Stimulated activated CD8-positive, alpha-beta memory T cell treated with anti-CD3 and anti-CD28 coated beads, Interleukin-12 subunit alpha, Interleukin-12 subunit beta, amount 100 ng/mL, for 24 hours (primary cell): ENCODE measurements around the gene LRRC32.
"Not testable (repeated sequence)": the region's sequence is repeated elsewhere in the genome, so short reads cannot be mapped to it uniquely, and the experiment has no call there.

Experiments
- DNase-seq: peaks from one replicate; pipeline ENCODE4 v3.0.0-alpha.2; 2020; ENCODE audit errors: extremely low read depth

The LRRC32 gene

DNA sequence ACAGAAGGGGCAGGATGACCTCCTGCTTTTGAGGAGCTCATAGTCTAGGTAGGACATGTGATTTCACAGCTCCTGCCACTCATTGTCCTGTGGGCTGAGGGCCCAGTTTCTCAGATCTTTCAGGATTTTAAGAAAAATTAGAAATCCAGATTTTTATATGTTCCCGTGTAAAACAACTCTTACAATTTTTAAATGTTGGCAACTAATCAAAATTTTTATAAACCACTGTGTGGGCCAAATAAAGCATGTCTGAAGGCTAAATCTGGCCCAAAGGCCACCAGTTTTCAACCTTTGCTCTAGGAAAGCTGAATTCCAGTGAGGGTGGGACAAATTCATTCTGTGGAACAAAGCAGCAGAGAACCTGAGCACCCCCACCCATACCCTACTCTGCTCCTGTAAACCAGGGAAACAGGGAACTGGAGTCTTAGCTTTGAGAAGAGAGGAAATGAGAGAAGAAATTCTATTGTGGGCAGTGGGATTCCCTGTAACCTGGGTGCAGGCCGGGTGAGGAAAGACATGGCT is 20.6 kb downstream of the LRRC32 start:
- no peak for DNase-seq

- no peak for DNase-seq
Measured at GRCh38 chr11:76649011-76649410, 21.5 kb downstream of the LRRC32 start.

GRCh38 chr11:76648061-76648460 is 22.5 kb downstream of the LRRC32 start:
- no peak for DNase-seq

- DNase-seq = no peak
Measured at GRCh38 chr11:76646882-76647534, 23.5 kb downstream of the LRRC32 start.

GRCh38 chr11:76644591-76644990 is 26.0 kb downstream of the LRRC32 start:
- no peak for DNase-seq

DNA sequence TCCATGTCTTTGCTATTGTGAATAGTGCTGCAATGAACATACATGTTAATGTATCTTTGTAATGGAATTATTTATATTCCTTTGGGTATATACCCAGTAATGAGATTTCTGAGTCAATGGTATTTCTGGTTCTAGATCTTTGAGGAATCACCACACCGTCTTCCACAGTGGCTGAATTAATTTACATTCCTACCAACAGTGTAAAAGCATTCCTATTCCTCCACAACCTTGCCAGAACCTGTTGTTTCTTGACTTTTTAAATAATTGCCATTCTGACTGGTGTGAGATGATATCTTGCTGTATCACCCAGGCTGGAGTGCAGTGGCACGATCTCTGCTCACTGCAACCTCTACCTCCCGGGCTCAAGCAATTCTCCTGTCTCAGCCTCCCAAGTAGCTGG is 26.8 kb downstream of the LRRC32 start:
- not testable (repeated sequence) for DNase-seq

DNA sequence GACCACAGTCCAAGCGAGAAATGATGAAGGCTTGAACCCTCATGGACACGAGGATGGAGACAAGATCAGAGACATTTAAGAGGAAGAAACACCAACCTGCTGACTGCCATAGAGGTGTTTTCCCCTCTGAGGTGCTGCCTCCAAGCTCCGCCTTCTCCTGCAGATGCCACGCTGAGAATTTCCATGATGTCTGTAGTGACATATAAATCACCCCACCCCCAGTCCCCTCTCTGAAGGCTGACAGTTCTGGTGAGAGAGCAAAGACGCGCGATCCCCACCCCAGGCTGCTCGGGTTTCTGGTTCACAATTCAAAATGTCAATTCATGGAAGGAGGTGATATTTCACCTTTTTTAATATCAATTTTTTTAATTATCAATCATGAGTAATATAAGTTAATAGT is 28.2 kb downstream of the LRRC32 start:
- no peak for DNase-seq

- no peak for DNase-seq
Measured at GRCh38 chr11:76641905-76642304, 28.6 kb downstream of the LRRC32 start.

GRCh38 chr11:76640501-76640900 is 30.0 kb downstream of the LRRC32 start:
- no peak for DNase-seq

- no peak for DNase-seq
Measured at GRCh38 chr11:76639621-76640020, 30.9 kb downstream of the LRRC32 start.

- no peak for DNase-seq
Measured at GRCh38 chr11:76638270-76639197, 32.0 kb downstream of the LRRC32 start.

DNA sequence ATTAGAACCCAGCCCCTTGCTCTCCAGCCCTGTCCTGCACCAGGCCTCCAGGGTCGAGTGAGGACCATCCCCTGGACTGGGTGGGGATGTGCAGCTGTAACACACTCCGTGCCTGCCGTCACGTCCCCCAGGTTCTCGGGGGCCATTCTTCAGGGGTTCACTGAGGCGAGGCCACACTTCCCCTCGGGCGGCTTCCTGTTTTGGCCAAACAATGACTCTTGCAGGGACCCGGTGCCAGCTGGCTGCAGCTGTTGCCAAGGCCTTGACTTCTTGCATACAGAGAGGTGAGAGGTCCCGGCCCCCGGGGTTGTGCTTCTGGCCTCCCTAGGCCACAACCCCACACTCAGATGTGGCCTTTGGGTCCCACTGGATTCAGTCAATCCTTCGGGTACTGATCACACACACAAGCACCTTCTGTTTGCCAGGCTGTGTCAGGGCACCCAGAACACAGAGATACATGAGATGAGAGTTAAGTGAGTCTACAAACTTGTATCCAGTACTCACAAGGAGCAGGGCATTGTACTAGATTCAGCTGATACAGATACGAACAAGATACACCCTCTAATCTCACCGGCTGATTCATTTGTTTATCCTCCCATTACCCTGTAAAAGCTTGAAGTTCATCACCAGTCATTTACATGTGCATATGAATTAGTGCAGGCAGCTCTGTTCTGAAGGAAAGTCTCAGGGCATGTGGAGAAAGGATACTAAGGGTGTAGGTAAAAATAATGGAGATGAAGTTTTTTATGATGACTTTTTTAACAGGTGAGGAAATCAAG is 32.9 kb downstream of the LRRC32 start:
- DNase-seq = no peak

DNA sequence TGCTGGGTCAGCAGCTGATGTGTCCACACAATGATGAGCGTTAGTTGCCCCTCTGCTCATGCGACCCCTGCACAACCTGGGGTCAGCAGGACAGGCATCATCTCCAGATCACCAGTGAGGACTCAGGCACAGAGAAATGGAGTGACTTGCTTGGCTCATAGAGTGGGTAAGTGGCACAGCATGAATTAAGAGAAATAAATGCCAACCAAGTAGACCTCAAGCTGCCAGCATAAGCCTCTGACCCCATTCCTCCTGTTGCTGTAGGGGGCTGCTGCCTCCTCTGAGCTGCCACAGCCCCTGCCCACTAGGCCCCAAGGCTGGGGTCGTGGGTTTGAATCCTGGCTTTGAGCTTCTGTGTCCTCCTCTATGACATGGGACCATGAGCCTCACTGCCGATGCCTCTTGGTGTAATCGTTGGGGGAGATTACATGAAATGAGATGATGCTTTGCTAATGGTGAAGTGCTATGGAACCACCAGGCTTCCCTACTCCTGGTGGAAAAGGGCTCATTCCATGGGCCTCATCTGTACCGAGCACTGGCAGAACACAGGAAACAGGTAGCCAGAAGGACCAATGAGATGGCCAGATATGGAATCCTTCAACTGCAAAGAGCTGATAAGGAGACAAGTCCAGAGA is 33.6 kb downstream of the LRRC32 start:
- DNase-seq = no peak

- DNase-seq = no peak
Measured at GRCh38 chr11:76635991-76636738, 34.4 kb downstream of the LRRC32 start.

GRCh38 chr11:76634886-76635285 is 35.7 kb downstream of the LRRC32 start:
- DNase-seq = no peak

DNA sequence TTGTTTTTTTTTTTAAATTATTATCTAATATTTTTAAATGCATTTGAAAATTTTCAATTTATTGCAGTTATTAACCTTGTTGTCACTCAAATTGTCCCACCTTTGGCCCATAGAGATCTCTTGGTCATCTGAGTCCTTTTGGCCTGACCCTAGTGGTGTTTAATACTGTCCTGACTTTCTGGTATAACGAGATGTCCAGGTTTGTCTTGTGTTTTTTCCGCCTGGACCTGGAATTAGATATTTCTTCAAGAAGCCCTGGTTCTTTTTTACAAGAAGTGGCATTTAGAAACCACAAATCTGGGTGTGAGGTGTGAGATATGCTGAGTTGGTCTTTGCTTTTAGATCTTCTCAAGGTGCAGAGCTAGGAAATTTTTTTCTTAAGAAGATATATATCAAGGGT is 38.1 kb downstream of the LRRC32 start:
- no peak for DNase-seq

DNA sequence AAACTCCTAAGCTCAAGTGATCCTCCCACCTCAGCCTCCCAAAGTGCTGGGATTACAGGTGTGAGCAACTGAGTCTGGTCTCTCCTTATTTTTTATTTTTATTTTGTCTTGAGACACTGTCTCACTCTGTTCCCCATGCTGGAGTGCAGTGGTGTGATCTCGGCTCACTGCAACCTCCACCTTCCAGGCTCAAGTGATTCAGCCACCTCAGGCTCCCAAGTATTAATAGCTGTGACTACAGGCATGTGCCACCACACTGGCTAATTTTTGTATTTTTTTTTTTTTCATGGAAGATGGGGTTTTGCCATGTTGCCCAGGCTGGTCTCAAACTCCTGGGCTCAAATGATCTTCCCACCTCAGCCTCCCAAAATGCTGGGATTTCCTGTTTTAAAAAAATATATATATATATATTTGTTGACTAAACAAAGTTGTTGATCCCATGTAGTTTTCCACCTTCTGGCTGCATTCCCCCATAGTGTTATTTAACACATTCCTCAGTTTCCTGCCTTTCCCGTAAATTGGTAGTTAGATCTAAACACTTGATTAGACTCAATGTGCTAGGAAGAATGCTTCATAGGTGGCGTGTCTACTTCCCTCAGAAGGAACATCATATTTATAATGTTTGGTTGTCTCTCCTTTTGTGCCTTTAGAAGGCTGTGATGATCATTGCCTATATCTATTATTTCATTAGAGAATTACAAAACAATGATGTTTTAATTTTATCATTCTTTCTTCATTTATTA is 38.8 kb downstream of the LRRC32 start:
- no peak for DNase-seq

- DNase-seq = no peak
Measured at GRCh38 chr11:76630600-76631281, 39.8 kb downstream of the LRRC32 start.

DNA sequence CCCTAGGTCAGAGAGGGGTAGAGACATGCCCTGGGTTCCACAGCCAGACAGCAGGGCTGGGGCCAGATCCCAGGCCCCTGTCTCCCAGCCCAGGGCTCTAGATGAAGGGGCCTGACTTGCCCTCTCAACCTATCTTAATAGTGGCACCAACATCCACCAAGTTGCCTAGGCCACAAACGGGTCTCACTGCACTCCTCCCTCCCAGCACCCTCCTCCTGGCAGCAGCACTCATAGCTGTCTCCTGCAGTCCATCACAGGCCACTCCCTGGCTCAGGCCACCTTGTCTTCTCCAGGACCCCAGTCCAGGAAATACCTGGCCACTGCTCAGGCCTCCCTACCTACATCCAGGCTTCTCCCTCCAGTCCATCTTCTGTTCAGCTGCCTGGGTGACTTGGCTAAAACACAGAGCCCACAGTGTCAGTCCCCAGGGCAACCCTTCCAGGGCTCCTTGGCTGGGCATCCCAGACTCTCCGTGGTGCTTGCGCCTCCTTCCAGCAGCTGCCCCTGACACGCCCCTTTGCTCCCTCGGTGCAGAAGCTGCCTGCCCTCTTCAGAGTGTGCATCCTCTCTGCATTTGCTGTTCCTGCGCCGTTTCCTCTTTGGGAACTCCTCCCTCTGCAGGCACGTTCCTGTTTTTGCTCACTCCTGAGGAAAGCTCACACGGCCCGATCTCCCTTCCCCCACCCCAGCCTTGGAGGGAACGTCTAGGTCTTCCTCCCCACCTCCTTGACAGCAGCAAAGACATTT is 40.5 kb downstream of the LRRC32 start:
- no peak for DNase-seq
